Peyer's patch (tissue), 4 donors: ENCODE data around the gene ELF5. TPM values are rescaled to one million over a fixed set of nuclear protein-coding genes. Genes with fewer than 3 reads are reported as not detected.

ENCODE experiments used
- DNase-seq, 3 donors: peaks; one replicate each; pipeline ENCODE4 v3.0.0-alpha.2; 2017 to 2019
- H3K27ac ChIP-seq, 4 donors: fragments of 200-600 bp; sonication (generic); one replicate each; pipeline ENCODE4 v1.5.1; 2016 to 2019
- H3K27me3 ChIP-seq, 2 donors: fragments of 200-600 bp; sonication (generic); one replicate each; pipeline ENCODE4 v1.5.1; 2019
- H3K36me3 ChIP-seq, 3 donors: fragments of 200-600 bp; sonication (generic); one replicate each; pipeline ENCODE4 v1.5.1; 2016 to 2019
- H3K4me1 ChIP-seq, 4 donors: fragments of 200-600 bp; sonication (generic); one replicate each; pipeline ENCODE4 v1.5.1; 2016 to 2019
- H3K4me3 ChIP-seq, 4 donors: fragments of 200-600 bp; sonication (generic); 1 replicate in 3 of 4; 2 replicates in 1 of 4; pipeline ENCODE4 v1.5.1; 2016 to 2019; ENCODE audit warnings: mild to moderate bottlenecking in 1 of 4
- H3K9me3 ChIP-seq, 4 donors: fragments of 200-600 bp; sonication (generic); one replicate each; pipeline ENCODE4 v1.5.1; 2016 to 2019; ENCODE audit warnings: mild to moderate bottlenecking in 1 of 4
- POLR2A ChIP-seq, 2 donors: fragments of 450-650 bp; IDR thresholded peaks; one replicate each; pipeline ENCODE4 v1.5.1; 2017; ENCODE audit warnings: antibody characterized with exemption in 2 of 2, mild to moderate bottlenecking in 2 of 2, moderate library complexity in 2 of 2
- total RNA-seq, 4 donors: library from RNA; depleted of rRNA; stranded (reverse); fragments of >200 nt; gene quantifications; one replicate each; pipeline ENCODE4 v1.1.0, GENCODE V29; 2016
- TF ChIP-seq, protein P1 (sequence below), 6 experiments: fragments of 450-650 bp in 4 of 6; fragments of 200-600 bp in 2 of 6; sonication (generic) in 1 of 6; IDR thresholded peaks; one replicate each; pipeline ENCODE4 v1.5.1; 2017 to 2019; ENCODE audit warnings: antibody characterized with exemption in 6 of 6, mild to moderate bottlenecking in 3 of 6, moderate library complexity in 1 of 6

ELF5 gene
- not detected for total RNA-seq

DNA sequence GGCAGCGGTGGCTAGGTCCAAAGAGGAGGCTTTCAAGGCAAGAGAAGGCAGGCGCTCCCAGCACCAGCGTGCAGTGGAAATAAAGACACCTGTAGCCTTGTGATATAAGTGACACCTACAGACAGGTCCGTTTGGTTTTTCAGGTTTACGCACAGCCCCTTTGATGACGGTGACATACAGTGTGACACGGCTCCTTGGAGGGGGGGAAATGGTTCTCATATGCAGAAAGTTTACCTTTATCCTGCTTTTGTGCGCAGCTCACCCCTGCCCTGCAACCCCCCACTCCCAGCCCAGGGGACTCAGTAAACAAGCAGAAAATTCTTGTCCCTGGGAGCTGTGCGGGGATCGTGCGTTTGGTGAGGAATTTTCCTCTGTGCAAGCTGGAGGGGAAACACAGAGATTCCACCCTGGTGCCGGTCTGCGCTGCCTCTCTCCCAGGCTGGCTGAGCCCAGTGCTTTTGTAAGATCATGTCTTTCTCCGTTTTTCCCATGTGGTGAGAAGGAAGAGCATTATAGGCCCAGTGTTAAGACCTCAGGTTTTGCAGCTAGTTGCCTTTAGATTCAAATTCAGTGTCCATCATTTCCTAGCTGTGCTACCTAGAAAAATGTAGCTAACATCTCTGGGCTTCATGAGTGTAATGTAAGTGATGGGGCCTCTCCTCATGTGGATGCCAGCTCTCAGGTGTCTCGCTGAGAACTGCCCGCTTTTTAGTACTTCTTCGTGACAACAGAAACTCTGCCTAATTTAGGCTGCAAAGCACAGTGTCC lies at the start of gene ELF5:
Gene ELF5, minus strand, starts transcription at position 113 of the 768 bp plus-strand sequence. CDS start 8,045 bp downstream, outside the sequence.
- Histone ChIP-seq H3K36me3 (no peaks in the 10 kb centered on the region), H3K27me3 (no peaks in the 10 kb centered on the region), H3K4me3 (no peak within 1 kb of the TSS), H3K4me1 (no peaks in the 10 kb centered on the region), H3K9me3 (no peaks in the 10 kb centered on the region), H3K27ac (no peak within 1 kb of the TSS)
- no peak for DNase-seq
- TF ChIP-seq, protein P1, sequence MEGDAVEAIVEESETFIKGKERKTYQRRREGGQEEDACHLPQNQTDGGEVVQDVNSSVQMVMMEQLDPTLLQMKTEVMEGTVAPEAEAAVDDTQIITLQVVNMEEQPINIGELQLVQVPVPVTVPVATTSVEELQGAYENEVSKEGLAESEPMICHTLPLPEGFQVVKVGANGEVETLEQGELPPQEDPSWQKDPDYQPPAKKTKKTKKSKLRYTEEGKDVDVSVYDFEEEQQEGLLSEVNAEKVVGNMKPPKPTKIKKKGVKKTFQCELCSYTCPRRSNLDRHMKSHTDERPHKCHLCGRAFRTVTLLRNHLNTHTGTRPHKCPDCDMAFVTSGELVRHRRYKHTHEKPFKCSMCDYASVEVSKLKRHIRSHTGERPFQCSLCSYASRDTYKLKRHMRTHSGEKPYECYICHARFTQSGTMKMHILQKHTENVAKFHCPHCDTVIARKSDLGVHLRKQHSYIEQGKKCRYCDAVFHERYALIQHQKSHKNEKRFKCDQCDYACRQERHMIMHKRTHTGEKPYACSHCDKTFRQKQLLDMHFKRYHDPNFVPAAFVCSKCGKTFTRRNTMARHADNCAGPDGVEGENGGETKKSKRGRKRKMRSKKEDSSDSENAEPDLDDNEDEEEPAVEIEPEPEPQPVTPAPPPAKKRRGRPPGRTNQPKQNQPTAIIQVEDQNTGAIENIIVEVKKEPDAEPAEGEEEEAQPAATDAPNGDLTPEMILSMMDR (IDR thresholded peaks at IDR 0.05), result no peak
- no peak for TF ChIP-seq POLR2A (IDR thresholded peaks at IDR 0.05)

DNA sequence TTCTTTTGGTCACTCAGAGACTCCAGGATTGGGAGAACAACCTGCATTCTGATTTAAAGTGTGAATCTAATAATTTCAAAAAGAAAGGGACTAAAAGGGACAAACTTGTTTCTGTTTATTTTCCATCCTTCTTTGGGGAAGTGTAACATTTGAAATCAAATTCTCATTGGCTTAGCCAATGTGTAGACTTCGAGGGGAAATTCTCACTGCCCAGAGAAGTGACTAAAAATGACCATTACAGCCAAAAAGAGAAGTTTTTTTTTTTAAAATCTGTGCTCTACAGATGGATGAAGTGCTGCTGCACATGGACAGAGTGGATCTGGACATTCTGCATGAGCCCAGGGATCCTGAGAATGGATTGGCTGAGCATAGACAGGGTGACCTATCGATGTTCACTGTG lies 49.4 kb upstream of the ELF5 start:
- Histone ChIP-seq H3K27ac (no peak overlapping the region), H3K9me3 (no peaks in the 10 kb centered on the region)
- no peak for DNase-seq

DNA sequence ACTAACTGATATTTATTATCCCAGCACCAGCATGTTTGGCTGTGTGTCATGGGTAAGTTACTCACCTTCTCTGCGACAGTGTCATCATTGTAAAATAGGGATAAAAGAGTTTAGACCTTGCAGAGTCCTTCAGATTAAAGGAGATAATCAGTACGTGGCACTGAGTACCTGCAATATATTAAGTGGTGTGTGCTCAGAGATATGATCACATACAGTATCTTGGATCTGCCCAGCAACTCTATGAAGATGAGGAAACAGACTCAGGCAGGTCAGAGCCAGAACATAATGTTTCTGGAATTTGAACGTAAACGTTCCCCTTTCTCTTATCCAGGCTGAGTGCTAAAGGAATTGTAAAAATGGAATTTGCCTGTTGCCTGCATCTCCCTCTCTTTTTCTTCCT lies 46.9 kb upstream of the ELF5 start:
- TF ChIP-seq, protein P1 (IDR thresholded peaks at IDR 0.05), result no peak
- no peak for TF ChIP-seq POLR2A (IDR thresholded peaks at IDR 0.05)
- H3K27ac ChIP-seq, result no peak overlapping the region
- H3K4me1 ChIP-seq, result no peaks in the 10 kb centered on the region
- H3K9me3 ChIP-seq, result no peaks in the 10 kb centered on the region
- H3K36me3 ChIP-seq, result no peaks in the 10 kb centered on the region
- H3K4me3 ChIP-seq, result no peak overlapping the region
- H3K27me3 ChIP-seq, result no peaks in the 10 kb centered on the region
- DNase-seq, result no peak

More for the DNA sequence above, 49.4 kb upstream of the ELF5 start:
- H3K27me3 ChIP-seq, result no peaks in the 10 kb centered on the region
- no peaks in the 10 kb centered on the region for H3K4me1 ChIP-seq
- no peaks in the 10 kb centered on the region for H3K36me3 ChIP-seq
- TF ChIP-seq, protein P1 (IDR thresholded peaks at IDR 0.05), result no peak
- TF ChIP-seq POLR2A (IDR thresholded peaks at IDR 0.05), result no peak
- H3K4me3 ChIP-seq, result no peak overlapping the region

DNA sequence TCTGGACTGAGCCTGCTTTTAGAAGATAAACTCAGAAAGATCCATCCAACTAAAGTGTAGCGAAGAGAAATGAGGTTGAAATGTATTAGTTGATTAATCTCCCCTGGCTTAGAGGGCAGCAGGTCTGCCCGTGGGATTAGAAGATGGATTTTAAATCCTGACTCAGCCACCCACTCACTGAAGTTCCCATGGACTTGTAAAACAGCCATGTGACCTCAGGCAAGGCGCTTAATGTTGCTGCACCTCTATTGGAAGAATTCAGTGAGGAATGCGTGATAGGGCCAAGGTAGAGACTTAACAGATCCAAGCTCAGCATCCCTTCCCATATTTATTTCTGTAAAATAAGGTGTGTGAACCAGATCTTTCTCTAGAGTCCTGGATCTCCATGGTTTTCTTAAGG lies 45.1 kb upstream of the ELF5 start:
- Histone ChIP-seq H3K36me3 (no peaks in the 10 kb centered on the region), H3K9me3 (no peaks in the 10 kb centered on the region)
- DNase-seq, result no peak

DNA sequence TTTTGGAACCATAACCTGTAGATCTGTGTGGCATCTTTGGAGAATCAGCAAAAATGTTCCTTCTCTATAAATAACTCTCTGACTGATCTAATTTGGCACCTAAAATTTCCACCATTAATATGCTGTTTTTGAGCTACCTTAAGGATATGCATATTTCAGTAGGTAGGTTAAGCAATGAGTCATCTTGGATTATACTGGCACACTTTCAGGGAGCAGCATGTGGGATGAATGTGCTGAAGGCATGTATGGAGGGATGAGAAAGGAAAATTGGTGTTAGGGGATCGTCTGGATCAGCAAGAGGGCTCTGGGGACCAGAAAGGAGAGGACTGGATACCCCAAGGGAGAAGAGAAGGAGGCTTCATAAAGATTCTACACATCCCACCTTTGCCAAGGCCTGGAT lies 44.6 kb upstream of the ELF5 start:
- TF ChIP-seq, protein P1 (IDR thresholded peaks at IDR 0.05), result no peak
- TF ChIP-seq POLR2A (IDR thresholded peaks at IDR 0.05), result no peak
- Histone ChIP-seq H3K27ac (no peak overlapping the region), H3K27me3 (no peaks in the 10 kb centered on the region), H3K4me1 (no peaks in the 10 kb centered on the region), H3K36me3 (no peaks in the 10 kb centered on the region), H3K9me3 (no peaks in the 10 kb centered on the region), H3K4me3 (no peak overlapping the region)
- DNase-seq, result no peak

More for the DNA sequence above, 45.1 kb upstream of the ELF5 start:
- Histone ChIP-seq H3K27ac (no peak overlapping the region), H3K4me3 (no peak overlapping the region), H3K4me1 (no peaks in the 10 kb centered on the region), H3K27me3 (no peaks in the 10 kb centered on the region)
- TF ChIP-seq, protein P1 (IDR thresholded peaks at IDR 0.05), result no peak
- TF ChIP-seq POLR2A (IDR thresholded peaks at IDR 0.05), result no peak
